Placental epithelial cell (primary cell): ENCODE results near the gene ADIRF. TPM values are rescaled to one million over a fixed set of nuclear protein-coding genes. Genes with fewer than 3 reads are reported as not detected.

Source experiments
- small RNA-seq: library from RNA; depleted of rRNA; stranded (forward); fragments of <200 nt; gene quantifications from one replicate; pipeline ENCODE3, GENCODE V24; 2012
- total RNA-seq: library from RNA; depleted of rRNA; stranded (reverse); fragments of >200 nt; gene quantifications from 2 replicates; pipeline ENCODE4 v1.2.3, GENCODE V29; 2012

ADIRF gene
- 3.5 TPM in 1 of 2 replicates, not detected in the other for total RNA-seq

DNA sequence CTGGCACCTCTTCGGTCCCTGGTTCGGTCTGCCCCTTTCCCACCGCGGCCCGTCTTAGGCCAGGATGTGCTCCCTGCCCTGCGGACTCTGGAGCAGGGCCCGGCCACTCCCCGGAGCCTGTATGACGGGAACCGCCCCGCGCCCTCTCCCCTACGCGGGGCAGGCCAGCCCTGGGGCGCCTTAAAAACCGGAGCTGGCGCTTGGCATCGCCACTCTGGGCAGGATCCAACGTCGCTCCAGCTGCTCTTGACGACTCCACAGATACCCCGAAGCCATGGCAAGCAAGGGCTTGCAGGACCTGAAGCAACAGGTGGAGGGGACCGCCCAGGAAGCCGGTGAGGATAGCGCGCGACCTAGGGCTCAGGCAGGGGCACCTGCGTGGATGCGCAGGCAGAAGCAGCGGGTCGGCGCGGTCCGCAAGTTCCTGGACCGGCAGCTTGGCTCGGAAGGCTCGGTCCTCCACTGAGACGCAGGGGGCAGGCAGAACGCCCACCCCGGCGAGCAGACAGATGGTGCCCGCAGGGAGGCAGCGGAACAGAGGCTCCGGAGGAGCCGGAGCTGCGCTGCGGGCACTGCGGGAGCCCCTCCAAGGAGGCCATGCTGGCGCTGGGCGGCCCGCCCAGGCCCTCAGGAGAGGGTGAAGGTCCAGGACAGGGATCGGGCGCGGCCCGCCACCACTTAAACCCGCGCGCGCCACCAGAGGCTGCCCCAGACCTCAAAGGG, at the start of gene ADIRF:
ADIRF (plus strand) TSS at position 212 of the 723 bp plus-strand sequence; CDS start at position 275, 63 bp downstream.

DNA sequence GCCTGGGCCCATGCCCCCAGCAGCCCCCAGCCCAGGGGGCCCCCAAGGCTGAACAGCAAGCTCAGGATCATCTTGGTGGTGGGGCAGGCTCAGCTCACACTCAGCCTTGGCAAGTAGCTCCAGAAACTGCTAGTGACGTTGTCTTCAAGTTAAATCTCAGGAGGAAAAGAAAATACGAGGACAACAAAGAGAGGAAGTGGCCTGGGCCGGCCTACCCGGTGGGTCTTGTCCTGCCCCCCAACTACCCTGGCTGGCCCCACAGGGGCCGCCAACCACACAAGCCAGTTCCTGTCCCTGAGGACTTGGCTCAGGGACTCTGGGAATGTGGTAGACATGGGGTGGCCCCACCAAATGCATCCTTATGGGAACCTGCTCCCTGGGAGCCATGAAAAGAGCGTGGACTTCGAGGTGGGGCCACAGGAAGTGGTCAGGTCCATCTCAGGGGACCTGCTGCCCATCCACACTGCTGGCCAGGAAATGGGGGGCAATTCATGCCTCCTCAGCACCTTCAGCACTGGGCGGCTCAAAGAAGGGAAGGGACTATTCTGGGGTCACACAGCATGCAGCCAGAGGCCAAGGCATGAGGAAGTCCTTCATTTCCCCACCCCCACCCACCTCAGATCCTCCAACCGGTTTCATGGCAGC, 10.7 kb upstream of the ADIRF start, which contains the start of gene MMRN2:
MMRN2 (minus strand) TSS at position 145 of the 645 bp plus-strand sequence; CDS start at position 71, 74 bp downstream.

GRCh38 chr10:86958116-86958900, 10.0 kb upstream of the ADIRF start, which contains the start of gene SNCG:
SNCG (plus strand) TSS chr10:86958599; CDS start chr10:86958698, 99 bp downstream.

DNA sequence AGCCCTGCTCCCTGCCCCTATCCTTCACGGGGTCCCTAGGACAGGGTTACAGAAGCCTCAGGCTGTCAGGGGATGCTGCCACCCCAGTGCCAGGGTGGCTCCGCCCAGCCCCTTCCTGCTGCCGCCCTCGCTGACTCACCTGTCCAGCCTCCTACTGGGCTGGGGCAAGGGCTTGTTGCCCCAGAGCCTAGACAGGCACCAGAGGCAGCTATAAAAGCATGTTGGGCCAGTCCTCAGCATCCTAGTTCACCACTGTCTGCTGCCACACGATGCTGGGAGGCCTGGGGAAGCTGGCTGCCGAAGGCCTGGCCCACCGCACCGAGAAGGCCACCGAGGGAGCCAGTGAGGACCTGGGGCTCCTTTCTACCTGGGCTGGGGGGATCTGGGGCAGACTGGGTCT, 51.8 kb downstream of the ADIRF start, which contains the start of gene FAM25A:
FAM25A (plus strand) TSS at position 239 of the 400 bp plus-strand sequence; CDS start at position 270, 31 bp downstream.

Small RNAs within 50 kb of the gene (small RNA-seq; reads per million reads assigned to genes)
- gene BMS1P3 (not detected), gene FAM25A (not detected)

Other genes with a start within 250 kb of the ADIRF start
- gene BMPR1A, start 211.9 kb upstream of the ADIRF start, total RNA-seq = 42.4 and 52.5 TPM in 2 replicates
- gene MMRN2, start 10.9 kb upstream of the ADIRF start, total RNA-seq = 1.3 and 5.5 TPM in 2 replicates
- 1.3 and 1.6 TPM in 2 replicates for gene SNCG, start 9.9 kb upstream of the ADIRF start, total RNA-seq
- not detected in 2 replicates for gene FAM25A, start 51.8 kb downstream of the ADIRF start, total RNA-seq
- 205 and 226 TPM in 2 replicates for gene GLUD1, start 126.4 kb downstream of the ADIRF start, total RNA-seq
- 31.4 and 34.8 TPM in 2 replicates for gene SHLD2, start 126.7 kb downstream of the ADIRF start, total RNA-seq